HepG2 (cell line): ENCODE data around the gene ZCCHC17. TPM values are rescaled to one million over a fixed set of nuclear protein-coding genes. Genes with fewer than 3 reads are reported as not detected.

Experiments
- ARNT2 ChIP-seq: sonication (generic); formaldehyde crosslinking; IDR thresholded peaks from 2 replicates; pipeline ENCODE4 v1.8.0; 2022; ENCODE audit warnings: mild to moderate bottlenecking, low read depth, missing genetic modification reagents, moderate library complexity
- FOSL2 ChIP-seq: sonication (generic); formaldehyde crosslinking; IDR thresholded peaks from 2 replicates; pipeline ENCODE4 v1.4.0; 2020; ENCODE audit warnings: missing genetic modification reagents
- HNF1A ChIP-seq, 2 experiments: sonication (generic) in 1 of 2; formaldehyde crosslinking in 1 of 2; IDR thresholded peaks; 2 replicates each; pipeline versions ENCODE4 v1.4.0 to v1.6.1; 2016 to 2020; ENCODE audit warnings: borderline replicate concordance in 1 of 2, low read depth in 1 of 2, mild to moderate bottlenecking in 1 of 2, missing genetic modification reagents in 1 of 2
- HNF4A ChIP-seq: sonication (generic); formaldehyde crosslinking; IDR thresholded peaks from 2 replicates; pipeline ENCODE4 v1.4.0; 2020; ENCODE audit warnings: missing genetic modification reagents
- HOXD1 ChIP-seq: sonication (generic); formaldehyde crosslinking; IDR thresholded peaks from 2 replicates; pipeline ENCODE4 v1.5.0; 2020; ENCODE audit warnings: missing genetic modification reagents
- IKZF1 ChIP-seq: fragments of 450-650 bp; IDR thresholded peaks from 2 replicates; pipeline ENCODE4 v1.7.1; 2016
- MED8 ChIP-seq: sonication (generic); formaldehyde crosslinking; IDR thresholded peaks from 2 replicates; pipeline ENCODE4 v1.8.1; 2023; ENCODE audit warnings: mild to moderate bottlenecking, missing genetic modification reagents; ENCODE audit not compliant: insufficient replicate concordance
- NR3C1 ChIP-seq: sonication (generic); formaldehyde crosslinking; IDR thresholded peaks from 2 replicates; pipeline ENCODE4 v1.4.0; 2020; ENCODE audit warnings: missing genetic modification reagents
- PHB2 ChIP-seq: fragments of 450-650 bp; IDR thresholded peaks from 2 replicates; pipeline ENCODE4 v1.6.1; 2018; ENCODE audit not compliant: partially characterized antibody
- PTBP1 ChIP-seq: fragments of 200-400 bp; formaldehyde crosslinking; IDR thresholded peaks from 2 replicates; pipeline ENCODE4 v1.6.1; 2018; ENCODE audit warnings: low read length, low read depth; ENCODE audit not compliant: poor library complexity, severe bottlenecking
- RARG ChIP-seq: sonication (generic); formaldehyde crosslinking; IDR thresholded peaks from 2 replicates; pipeline ENCODE4 v1.4.0; 2020; ENCODE audit warnings: low read depth, mild to moderate bottlenecking, missing genetic modification reagents
- RELA ChIP-seq: sonication (generic); formaldehyde crosslinking; IDR thresholded peaks from 2 replicates; pipeline ENCODE4 v1.4.0; 2020; ENCODE audit warnings: missing genetic modification reagents
- REPIN1 ChIP-seq: sonication (generic); formaldehyde crosslinking; IDR thresholded peaks from 2 replicates; pipeline ENCODE4 v1.8.0; 2022; ENCODE audit warnings: missing genetic modification reagents, low read depth, mild to moderate bottlenecking, borderline replicate concordance
- TOE1 ChIP-seq: sonication (generic); formaldehyde crosslinking; IDR thresholded peaks from 2 replicates; pipeline ENCODE4 v1.4.0; 2020; ENCODE audit warnings: mild to moderate bottlenecking, missing genetic modification reagents
- ZBTB3 ChIP-seq: sonication (generic); formaldehyde crosslinking; IDR thresholded peaks from 2 replicates; pipeline ENCODE4 v1.4.0; 2020; ENCODE audit warnings: low read depth, mild to moderate bottlenecking, moderate library complexity, missing genetic modification reagents, borderline replicate concordance
- ZNF460 ChIP-seq: sonication (generic); formaldehyde crosslinking; IDR thresholded peaks from 2 replicates; pipeline ENCODE4 v1.5.1; 2020; ENCODE audit warnings: missing genetic modification reagents, mild to moderate bottlenecking, borderline replicate concordance
- ZNF574 ChIP-seq: sonication (generic); formaldehyde crosslinking; IDR thresholded peaks from 2 replicates; pipeline ENCODE4 v1.4.0; 2020; ENCODE audit warnings: missing genetic modification reagents
- ZNF674 ChIP-seq: sonication (generic); formaldehyde crosslinking; IDR thresholded peaks from 2 replicates; pipeline ENCODE4 v1.5.0; 2020; ENCODE audit warnings: low read depth, mild to moderate bottlenecking, missing genetic modification reagents
- polyA plus RNA-seq, 8 experiments: library from polyadenylated mRNA; depleted of rRNA in 3 of 8; stranded (reverse) in 7 of 8; unstranded in 1 of 8; fragments of >200 nt; fragmentation: Illumina TruSeq in 4 of 8; extraction: Trizol in 4 of 8; gene quantifications; 2 replicates each; pipeline versions ENCODE4 v1.2.1 to v1.2.3, GENCODE V29; 2011 to 2016; ENCODE audit warnings: low read depth in 4 of 8, missing spikeins in 1 of 8, mixed read lengths in 1 of 8; ENCODE audit not compliant: insufficient read depth in 1 of 8
- total RNA-seq, 5 experiments: library from RNA; depleted of rRNA; stranded (reverse); fragments of >200 nt; fragmentation: Illumina TruSeq; extraction: Trizol; gene quantifications; 2 replicates each; pipeline ENCODE4 v1.2.3, GENCODE V29; 2016; ENCODE audit warnings: low read depth in 1 of 5
- TF ChIP-seq, protein P1 (sequence below), 2 experiments: IDR thresholded peaks; 2 replicates each; pipeline ENCODE4 v1.6.1; 2011 to 2012; ENCODE audit warnings: low read length in 2 of 2, borderline replicate concordance in 1 of 2, low read depth in 1 of 2, mild to moderate bottlenecking in 1 of 2, moderate library complexity in 1 of 2

The ZCCHC17 gene
- total and polyA plus RNA-seq, 2 of the 13 experiments (the other 11 are each of a cell fraction or from before 2014, with no cell fraction given), result 20.5 to 53.0 TPM

DNA sequence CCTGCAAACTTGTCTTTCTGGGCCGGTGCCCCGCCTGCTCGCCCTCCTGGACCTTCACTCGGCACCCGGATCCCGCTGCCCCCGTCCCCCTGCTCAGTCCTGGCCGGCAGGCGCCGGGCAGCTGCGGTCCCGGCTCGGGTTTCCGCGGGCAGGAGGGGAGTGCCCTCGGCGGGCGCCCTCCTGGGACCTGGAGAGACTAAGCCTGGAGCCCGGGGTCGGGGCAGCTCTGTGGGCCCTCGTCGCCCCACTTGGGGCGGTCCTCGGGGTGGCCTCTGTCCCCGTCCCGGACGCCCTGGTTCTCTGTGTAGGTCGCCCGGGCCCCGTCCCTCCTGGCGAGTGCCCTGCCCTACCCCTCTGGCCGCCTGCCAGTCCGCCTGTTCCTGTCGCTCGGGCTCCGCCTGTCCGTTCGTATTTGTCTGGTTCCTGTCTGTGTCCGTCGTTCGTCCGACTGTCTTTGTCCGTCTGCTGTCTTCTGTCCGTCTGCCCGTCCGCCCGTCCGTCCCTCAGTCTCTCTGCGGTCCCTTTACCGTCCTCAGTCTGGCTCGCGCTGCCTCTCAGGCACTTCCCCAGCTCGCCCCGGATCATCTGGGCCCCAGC lies 116.7 kb downstream of the ZCCHC17 start (continued):
- TF ChIP-seq NR3C1 (CRISPR knock-in tag) (no peak), ZBTB3 (no peak; the same call in 1 of the 2 replicates), HNF1A (IDR thresholded peaks at IDR 0.05; ENCODE audit: low read depth) (no peak), HNF1A (CRISPR knock-in tag; IDR thresholded peaks at IDR 0.05; ENCODE audit: borderline replicate concordance) (no peak), IKZF1 (no peak), ZNF674 (no peak), ZNF460 (no peak), REPIN1 (CRISPR knock-in tag) (no peak; the same call in 1 of the 2 replicates), PTBP1 (no peak), HOXD1 (CRISPR knock-in tag) (no peak), TOE1 (CRISPR knock-in tag) (no peak), MED8 (CRISPR knock-in tag) (no peak), RARG (CRISPR knock-in tag) (no peak), RELA (CRISPR knock-in tag) (no peak), ARNT2 (CRISPR knock-in tag) (no peak), HNF4A (CRISPR knock-in tag) (no peak), ZNF574 (CRISPR knock-in tag) (no peak), FOSL2 (no peak), PHB2 (no peak)
- TF ChIP-seq, protein P1, sequence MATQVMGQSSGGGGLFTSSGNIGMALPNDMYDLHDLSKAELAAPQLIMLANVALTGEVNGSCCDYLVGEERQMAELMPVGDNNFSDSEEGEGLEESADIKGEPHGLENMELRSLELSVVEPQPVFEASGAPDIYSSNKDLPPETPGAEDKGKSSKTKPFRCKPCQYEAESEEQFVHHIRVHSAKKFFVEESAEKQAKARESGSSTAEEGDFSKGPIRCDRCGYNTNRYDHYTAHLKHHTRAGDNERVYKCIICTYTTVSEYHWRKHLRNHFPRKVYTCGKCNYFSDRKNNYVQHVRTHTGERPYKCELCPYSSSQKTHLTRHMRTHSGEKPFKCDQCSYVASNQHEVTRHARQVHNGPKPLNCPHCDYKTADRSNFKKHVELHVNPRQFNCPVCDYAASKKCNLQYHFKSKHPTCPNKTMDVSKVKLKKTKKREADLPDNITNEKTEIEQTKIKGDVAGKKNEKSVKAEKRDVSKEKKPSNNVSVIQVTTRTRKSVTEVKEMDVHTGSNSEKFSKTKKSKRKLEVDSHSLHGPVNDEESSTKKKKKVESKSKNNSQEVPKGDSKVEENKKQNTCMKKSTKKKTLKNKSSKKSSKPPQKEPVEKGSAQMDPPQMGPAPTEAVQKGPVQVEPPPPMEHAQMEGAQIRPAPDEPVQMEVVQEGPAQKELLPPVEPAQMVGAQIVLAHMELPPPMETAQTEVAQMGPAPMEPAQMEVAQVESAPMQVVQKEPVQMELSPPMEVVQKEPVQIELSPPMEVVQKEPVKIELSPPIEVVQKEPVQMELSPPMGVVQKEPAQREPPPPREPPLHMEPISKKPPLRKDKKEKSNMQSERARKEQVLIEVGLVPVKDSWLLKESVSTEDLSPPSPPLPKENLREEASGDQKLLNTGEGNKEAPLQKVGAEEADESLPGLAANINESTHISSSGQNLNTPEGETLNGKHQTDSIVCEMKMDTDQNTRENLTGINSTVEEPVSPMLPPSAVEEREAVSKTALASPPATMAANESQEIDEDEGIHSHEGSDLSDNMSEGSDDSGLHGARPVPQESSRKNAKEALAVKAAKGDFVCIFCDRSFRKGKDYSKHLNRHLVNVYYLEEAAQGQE (IDR thresholded peaks at IDR 0.05; ENCODE audit: borderline replicate concordance in 1 of 2, low read depth in 1 of 2, low read length in 2 of 2), result no peak
